NCI-H748 (cell line): Measurements from ENCODE around the gene PRSS21.

ENCODE experiments used
- DNase-seq: peaks from one replicate; lab custom pipeline; 2025; ENCODE audit not compliant: unreplicated experiment; lab: John Stamatoyannopoulos, UW

The PRSS21 gene

GRCh38 chr16:2804728-2805127 lies 12.3 kb upstream of the PRSS21 start:
- DNase-seq = no peak

GRCh38 chr16:2806286-2806685 lies 10.8 kb upstream of the PRSS21 start:
- DNase-seq = no peak

GRCh38 chr16:2808181-2808580 lies 8.9 kb upstream of the PRSS21 start:
- DNase-seq = no peak

DNA sequence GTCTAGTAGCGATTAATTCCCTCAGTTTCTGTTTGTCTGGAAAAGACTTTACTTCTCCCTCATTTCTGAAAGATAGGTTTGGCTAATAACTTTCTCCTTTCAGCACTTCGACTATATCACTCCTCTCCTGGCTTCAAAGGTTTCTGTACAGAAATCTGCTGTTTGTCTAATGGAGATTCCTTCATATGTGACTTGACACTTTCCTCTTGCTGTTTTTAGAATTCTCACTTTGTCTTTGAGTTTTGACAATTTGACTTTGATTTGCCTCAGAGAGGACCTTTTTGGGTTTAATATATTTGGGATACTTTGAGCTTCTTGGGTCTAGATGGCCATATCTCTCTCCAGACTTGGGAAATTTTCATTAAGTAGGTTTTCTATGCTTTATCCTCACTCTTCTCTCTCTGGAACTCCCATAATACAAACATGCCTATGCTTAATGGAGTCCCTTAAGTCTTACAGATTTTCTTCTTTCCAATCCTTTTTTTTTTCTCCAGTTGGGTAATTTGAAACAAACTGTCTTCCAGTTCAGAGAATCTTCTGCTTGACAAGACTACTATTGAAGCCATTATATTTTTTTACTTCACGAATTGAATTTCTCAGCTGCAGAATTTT lies 7.8 kb upstream of the PRSS21 start:
- no peak for DNase-seq

- DNase-seq = no peak
Measured at GRCh38 chr16:2810651-2811050, 6.4 kb upstream of the PRSS21 start.

GRCh38 chr16:2811703-2812471 lies 5.2 kb upstream of the PRSS21 start:
- DNase-seq = no peak

- no peak for DNase-seq
Measured at GRCh38 chr16:2813771-2814221, 3.2 kb upstream of the PRSS21 start.

DNA sequence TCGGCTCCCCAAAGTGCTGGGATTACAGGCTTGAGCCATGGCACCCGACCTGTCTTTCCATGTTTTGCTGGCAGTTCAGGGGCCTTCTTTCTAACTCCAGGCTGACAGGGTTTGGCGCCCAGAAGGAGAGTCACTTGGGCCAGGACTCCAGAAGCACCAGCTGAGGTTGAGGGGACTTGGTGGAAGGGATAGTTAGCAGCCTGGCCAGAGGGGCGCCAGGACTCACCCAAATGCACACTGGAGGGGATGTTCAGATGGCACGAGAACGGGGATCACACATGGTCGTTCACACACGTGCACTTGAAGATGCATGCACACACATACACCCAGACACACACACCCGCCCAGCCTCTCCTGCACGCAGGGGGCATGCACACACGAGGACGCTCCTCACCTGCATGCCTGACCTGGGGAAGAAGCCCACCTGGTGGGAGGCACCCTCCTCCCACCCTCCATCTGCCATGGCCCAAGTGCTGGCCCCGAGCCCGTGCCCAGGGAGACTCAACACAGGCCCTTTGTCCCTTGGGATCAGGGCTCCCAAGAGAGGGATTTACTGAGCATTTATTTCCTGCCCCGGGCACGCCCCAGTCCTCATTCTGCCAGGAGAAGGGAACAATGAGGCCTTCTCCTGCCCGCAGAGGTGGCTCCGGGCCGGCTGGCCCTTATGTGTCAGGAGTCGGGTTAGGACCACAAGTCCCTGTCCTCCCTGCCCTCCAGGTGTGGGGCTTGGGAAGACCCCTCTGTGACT lies 2.3 kb upstream of the PRSS21 start:
- no peak for DNase-seq

GRCh38 chr16:2815299-2815771 lies 1.7 kb upstream of the PRSS21 start:
- DNase-seq = no peak

DNA sequence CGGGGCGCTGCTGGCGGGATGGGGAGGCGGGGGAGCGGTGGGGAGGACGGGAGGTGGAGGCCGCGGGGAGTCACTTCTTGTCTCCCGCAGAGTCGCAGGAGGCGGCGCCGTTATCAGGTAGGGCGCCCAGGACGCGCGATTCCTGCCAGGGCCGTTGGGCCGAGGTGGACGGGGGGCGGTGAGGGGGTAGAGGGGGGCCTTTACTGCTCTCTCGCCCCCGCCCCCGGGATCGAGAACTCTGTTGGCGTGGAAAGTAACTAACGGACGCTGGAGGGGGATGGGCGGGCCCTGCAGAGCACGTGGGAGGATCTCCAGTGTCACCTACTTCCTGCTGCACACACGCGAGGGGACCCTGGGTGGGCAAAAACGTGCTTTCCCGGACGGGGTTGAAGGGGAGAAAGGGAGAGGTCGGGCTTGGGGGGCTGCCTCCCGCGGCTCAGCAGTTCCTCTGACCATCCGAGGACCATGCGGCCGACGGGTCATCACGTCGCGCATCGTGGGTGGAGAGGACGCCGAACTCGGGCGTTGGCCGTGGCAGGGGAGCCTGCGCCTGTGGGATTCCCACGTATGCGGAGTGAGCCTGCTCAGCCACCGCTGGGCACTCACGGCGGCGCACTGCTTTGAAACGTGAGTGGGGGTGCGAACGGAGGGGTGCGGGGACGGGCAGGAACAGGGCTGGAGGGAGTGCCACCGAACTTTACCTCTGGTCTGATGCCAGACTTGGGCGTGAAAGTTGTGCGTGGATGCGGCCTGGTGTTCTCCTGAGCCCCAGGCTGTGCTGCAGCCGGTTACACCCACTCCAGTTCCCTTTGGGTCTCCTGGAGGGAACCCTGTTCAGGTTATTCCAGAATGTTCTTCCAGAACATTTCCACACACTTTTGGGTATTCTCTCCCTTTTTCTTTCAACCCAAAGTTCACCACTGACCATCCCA lies 569 bp downstream of the PRSS21 start:
- DNase-seq = no peak

DNA sequence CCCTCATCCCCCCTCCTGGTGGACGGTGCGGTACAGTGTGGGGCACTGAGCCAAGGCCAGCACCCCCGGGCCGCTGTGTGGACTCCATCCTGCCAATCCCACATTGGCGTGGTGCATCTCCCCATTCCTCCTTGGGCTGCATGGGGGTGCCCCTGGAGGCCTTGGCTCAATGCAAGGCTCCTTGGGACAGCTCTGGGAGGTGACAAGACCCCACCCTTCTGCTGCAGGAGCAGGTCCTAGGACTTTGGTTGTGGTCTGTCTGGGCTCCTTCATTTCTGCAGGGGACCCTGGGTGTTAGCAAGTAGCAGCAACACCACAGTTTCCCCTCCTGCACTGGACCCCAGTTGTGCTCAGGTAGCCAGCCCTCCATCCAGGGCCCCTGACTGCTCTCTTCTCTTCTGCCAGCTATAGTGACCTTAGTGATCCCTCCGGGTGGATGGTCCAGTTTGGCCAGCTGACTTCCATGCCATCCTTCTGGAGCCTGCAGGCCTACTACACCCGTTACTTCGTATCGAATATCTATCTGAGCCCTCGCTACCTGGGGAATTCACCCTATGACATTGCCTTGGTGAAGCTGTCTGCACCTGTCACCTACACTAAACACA lies 1.3 kb downstream of the PRSS21 start:
- no peak for DNase-seq

- no peak for DNase-seq
Measured at GRCh38 chr16:2819179-2819938, 2.3 kb downstream of the PRSS21 start.

DNA sequence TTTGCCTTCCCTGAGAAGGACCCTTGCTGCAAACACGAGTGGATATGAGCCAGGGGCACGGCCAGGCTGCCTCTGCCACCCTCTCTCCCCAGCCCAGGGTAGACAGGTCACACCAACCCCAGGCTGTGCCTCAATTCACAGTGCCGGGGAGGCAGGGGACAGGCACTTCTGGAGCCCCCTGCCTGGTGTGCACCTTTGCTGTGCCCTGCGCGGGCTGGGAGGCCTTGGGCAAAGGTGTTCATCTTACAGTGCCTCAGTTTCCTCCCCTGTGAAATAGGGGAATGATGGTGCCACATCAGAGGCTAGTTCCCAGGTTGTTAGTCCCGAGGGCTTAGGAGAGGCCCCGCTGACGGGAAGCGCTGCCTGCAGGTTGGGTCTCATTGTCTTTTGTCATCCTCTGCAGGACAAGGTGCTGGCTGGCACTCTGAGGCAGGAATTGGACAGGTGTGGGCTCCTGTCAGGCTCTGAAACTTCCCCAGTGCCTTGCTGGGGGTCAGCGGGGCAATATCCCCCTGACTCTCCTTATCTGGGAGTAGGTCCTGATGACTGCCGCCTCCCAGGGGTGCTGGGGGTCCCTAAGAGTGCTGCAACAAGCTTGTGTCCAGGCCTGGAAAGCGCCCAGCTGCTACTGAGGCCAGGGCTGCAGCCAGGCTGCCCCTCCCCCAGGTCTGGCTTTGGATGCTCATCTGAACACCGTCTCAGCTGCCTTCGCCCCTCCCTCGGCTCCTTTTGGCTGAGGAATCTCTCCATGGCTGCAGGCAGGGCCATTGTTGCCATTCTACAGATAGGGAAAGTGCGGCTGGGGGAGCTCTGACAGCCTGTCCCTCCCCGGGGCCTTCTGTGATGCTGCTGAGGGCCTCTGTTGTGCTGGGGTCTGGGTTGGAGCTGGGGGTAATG lies 3.1 kb downstream of the PRSS21 start:
- DNase-seq = no peak

DNA sequence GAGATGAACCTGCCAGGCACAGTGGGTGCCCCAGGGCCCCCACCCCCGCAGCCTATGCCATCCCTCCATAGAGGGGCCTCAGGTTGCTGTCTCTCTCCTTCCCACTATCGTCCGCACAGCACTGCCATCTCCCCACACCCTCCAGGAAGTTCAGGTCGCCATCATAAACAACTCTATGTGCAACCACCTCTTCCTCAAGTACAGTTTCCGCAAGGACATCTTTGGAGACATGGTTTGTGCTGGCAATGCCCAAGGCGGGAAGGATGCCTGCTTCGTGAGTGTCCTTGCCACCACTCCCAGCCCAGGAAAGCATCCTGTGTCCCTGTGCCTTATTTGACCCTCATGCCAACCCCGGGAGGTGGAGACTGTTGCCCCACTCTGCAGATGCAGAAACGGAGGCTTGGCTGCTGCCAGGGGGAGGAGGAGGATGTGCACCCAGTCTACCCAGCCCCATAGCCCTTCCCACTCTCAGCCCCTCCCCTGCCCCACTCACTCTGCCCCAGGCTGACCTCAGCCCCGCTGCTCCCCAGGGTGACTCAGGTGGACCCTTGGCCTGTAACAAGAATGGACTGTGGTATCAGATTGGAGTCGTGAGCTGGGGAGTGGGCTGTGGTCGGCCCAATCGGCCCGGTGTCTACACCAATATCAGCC lies 3.9 kb downstream of the PRSS21 start:
- DNase-seq = no peak

DNA sequence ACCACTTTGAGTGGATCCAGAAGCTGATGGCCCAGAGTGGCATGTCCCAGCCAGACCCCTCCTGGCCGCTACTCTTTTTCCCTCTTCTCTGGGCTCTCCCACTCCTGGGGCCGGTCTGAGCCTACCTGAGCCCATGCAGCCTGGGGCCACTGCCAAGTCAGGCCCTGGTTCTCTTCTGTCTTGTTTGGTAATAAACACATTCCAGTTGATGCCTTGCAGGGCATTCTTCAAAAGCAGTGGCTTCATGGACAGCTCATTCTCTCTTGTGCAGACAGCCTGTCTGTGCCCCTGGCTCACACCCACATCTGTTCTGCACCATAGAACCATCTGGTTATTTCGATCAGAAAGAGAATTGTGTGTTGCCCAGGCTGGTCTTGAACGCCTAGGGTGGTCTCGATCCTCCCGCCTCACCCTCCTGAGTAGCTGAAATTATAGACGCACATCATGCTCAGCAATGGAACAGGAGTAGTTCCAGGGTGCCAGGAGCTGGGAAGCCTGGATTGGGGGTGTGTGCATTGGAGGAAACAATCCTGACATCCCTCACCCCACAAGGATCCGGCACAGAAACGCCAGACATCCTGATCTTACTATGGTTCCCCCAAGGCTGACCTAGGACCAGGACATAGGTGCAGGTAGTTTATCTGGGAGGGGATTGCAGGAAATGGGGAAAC lies 4.6 kb downstream of the PRSS21 start:
- no peak for DNase-seq

- DNase-seq = no peak
Measured at GRCh38 chr16:2822158-2822495, 5.1 kb downstream of the PRSS21 start.

DNA sequence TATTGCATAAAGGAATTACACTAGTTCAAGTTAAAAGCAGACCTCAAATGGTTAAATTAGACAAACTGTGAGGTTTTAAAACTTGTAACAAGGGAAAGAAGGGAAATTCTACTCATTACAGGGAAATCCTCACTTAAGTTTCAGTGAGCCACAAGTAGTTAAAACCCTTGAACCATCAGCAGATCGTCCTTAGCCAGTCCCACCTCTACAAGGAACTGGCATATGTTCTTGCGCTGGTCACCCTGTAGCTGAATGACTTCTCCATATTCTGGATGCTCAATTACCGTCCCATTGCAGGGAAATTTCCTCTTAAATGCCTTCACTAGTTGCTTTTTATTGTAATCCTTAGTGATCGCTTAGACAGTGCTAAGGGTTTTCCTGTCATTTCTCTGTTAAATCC lies 5.5 kb downstream of the PRSS21 start:
- no peak for DNase-seq

- DNase-seq = no peak
Measured at GRCh38 chr16:2824626-2825025, 7.6 kb downstream of the PRSS21 start.
